SH-SY5Y (cell line): ENCODE results near the gene FRMD4A.

Source experiments
- GATA2 ChIP-seq: IDR thresholded peaks from 2 replicates; pipeline ENCODE4 v1.6.1; 2011; ENCODE audit warnings: mild to moderate bottlenecking, low read depth, low read length
- GATA3 ChIP-seq: IDR thresholded peaks from 2 replicates; pipeline ENCODE4 v1.6.1; 2011; ENCODE audit warnings: low read depth, mild to moderate bottlenecking, low read length, moderate library complexity

GRCh38 chr10:14200698-14201544, 129.8 kb downstream of the FRMD4A start:
- TF ChIP-seq GATA2 = no peak
- no peak for TF ChIP-seq GATA3
